DND-41 (cell line): ENCODE results near the gene IGLON5.
A peak's percentile ranks its signal among the peaks of the same experiment; 100 is the strongest.

Experiments
- ATAC-seq: fragments of 200-7000 bp; cut with Tn5 transposase; 3 replicates; pipeline ENCODE4 v1.9.1; 2021; ENCODE audit warnings: low read depth; ENCODE audit not compliant: insufficient read depth
- DNase-seq: peaks from one replicate; pipeline ENCODE4 v3.0.0-alpha.2; 2020
- H2AFZ ChIP-seq: 2 replicates; pipeline ENCODE4 v1.6.0; 2012; ENCODE audit warnings: low read depth, low read length
- H3K27ac ChIP-seq: 2 replicates; pipeline ENCODE4 v1.5.1; 2012; ENCODE audit warnings: low read length, inconsistent platforms
- H3K27me3 ChIP-seq: fragments of 200-600 bp; sonication (generic); 2 replicates; pipeline ENCODE4 v1.6.0; 2012; ENCODE audit warnings: low read length, mild to moderate bottlenecking, inconsistent platforms; ENCODE audit not compliant: insufficient read depth, poor library complexity
- H3K36me3 ChIP-seq: 2 replicates; pipeline ENCODE4 v1.5.1; 2012; ENCODE audit warnings: low read length, inconsistent platforms; ENCODE audit not compliant: insufficient read depth
- H3K4me1 ChIP-seq: 2 replicates; pipeline ENCODE4 v1.5.1; 2012; ENCODE audit warnings: mild to moderate bottlenecking, low read length; ENCODE audit not compliant: insufficient read depth
- H3K4me2 ChIP-seq: 2 replicates; pipeline ENCODE4 v1.6.0; 2012; ENCODE audit warnings: mild to moderate bottlenecking, moderate library complexity, low read length, inconsistent platforms; ENCODE audit not compliant: insufficient read depth
- H3K4me3 ChIP-seq, 2 experiments: fragments of 200-600 bp in 1 of 2; shearing (Covaris generic) in 1 of 2; 2 replicates each; pipeline ENCODE4 v1.5.1; 2012 to 2016; ENCODE audit warnings: inconsistent platforms in 2 of 2, low read length in 2 of 2, mild to moderate bottlenecking in 2 of 2, low read depth in 1 of 2, moderate library complexity in 1 of 2
- H3K79me2 ChIP-seq: 2 replicates; pipeline ENCODE4 v1.6.0; 2012; ENCODE audit warnings: low read length, inconsistent platforms; ENCODE audit not compliant: insufficient read depth
- H3K9ac ChIP-seq: 2 replicates; pipeline ENCODE4 v1.6.0; 2012; ENCODE audit warnings: low read depth, mild to moderate bottlenecking, inconsistent platforms, low read length, moderate library complexity
- H3K9me3 ChIP-seq: 2 replicates; pipeline ENCODE4 v1.5.1; 2012; ENCODE audit warnings: low read length, moderate library complexity, mild to moderate bottlenecking, inconsistent platforms; ENCODE audit not compliant: insufficient read depth, severe bottlenecking
- H4K20me1 ChIP-seq: 2 replicates; pipeline ENCODE4 v1.6.0; 2012; ENCODE audit warnings: low read length; ENCODE audit not compliant: insufficient read depth
- EZH2 ChIP-seq: IDR thresholded peaks from 3 replicates; pipeline ENCODE4 v1.6.1; 2012; ENCODE audit warnings: borderline replicate concordance, low read depth, mild to moderate bottlenecking, moderate library complexity, low read length, inconsistent platforms; ENCODE audit not compliant: severe bottlenecking
- TF ChIP-seq, protein P1 (sequence below): IDR thresholded peaks from 2 replicates; pipeline ENCODE4 v1.5.1; 2012; ENCODE audit warnings: borderline replicate concordance, low read length, moderate library complexity, mild to moderate bottlenecking; ENCODE audit not compliant: poor library complexity, severe bottlenecking; ENCODE audit errors: extremely low read depth

The IGLON5 gene

GRCh38 chr19:51333836-51334460 lies 22.5 kb downstream of the IGLON5 start:
- H3K79me2 ChIP-seq, result no peaks in the 10 kb centered on the region
- H4K20me1 ChIP-seq, result no peaks in the 10 kb centered on the region
- no peak overlapping the region for H3K4me2 ChIP-seq
- no peak overlapping the region for H2AFZ ChIP-seq
- DNase-seq, result peak; percentile 32
- no peaks in the 10 kb centered on the region for H3K9me3 ChIP-seq
- ATAC-seq, result no peak
- peaks cover 7% of the 10 kb centered on the region for H3K4me1 ChIP-seq
- H3K27ac ChIP-seq, result no peak overlapping the region
- TF ChIP-seq, protein P1, sequence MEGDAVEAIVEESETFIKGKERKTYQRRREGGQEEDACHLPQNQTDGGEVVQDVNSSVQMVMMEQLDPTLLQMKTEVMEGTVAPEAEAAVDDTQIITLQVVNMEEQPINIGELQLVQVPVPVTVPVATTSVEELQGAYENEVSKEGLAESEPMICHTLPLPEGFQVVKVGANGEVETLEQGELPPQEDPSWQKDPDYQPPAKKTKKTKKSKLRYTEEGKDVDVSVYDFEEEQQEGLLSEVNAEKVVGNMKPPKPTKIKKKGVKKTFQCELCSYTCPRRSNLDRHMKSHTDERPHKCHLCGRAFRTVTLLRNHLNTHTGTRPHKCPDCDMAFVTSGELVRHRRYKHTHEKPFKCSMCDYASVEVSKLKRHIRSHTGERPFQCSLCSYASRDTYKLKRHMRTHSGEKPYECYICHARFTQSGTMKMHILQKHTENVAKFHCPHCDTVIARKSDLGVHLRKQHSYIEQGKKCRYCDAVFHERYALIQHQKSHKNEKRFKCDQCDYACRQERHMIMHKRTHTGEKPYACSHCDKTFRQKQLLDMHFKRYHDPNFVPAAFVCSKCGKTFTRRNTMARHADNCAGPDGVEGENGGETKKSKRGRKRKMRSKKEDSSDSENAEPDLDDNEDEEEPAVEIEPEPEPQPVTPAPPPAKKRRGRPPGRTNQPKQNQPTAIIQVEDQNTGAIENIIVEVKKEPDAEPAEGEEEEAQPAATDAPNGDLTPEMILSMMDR, result no peak
- no peak for TF ChIP-seq EZH2
- H3K4me3 ChIP-seq, result no peak overlapping the region
- no peaks in the 10 kb centered on the region for H3K27me3 ChIP-seq
- H3K9ac ChIP-seq, result no peak overlapping the region
- H3K36me3 ChIP-seq, result no peaks in the 10 kb centered on the region

DNA sequence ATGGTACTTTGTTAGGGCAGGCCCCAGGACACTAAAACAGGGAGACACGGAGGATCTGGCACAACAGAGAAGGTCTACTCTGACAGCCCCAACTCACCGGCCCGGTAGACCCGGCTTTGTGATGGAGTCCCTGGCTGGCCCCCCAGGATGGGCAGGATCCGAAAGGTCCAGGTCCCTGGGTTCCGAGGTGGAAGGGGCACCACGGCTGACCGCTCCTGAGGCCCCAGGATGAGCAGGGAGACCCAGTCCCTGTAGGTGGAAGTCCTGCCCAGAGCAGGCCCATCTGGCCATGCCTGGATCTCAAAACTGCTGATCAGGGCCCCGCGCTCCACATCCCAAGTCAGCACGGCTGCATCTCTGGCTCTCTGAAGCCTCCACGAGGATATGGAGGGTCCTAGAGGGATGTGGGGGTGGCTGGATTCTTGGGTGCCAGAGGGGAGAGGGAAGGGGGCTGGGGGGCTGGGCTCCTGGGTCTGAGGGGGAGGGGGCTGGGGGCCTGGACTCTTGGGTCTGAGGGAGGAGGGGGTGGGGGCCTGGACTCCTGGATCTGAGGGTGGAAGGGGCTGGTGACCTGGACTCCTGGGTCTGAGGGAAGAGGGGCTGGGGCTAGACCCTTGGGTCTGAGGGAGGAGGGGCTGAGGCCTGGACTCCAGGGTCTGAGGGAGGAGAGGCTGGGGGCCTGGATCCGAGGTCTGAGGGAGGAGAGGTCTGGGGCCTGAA lies 25.9 kb downstream of the IGLON5 start:
- DNase-seq (no peak), ATAC-seq (no peak)
- H3K4me2 ChIP-seq, result no peak overlapping the region
- H3K9ac ChIP-seq, result no peak overlapping the region
- no peaks in the 10 kb centered on the region for H3K27me3 ChIP-seq
- H3K79me2 ChIP-seq, result no peaks in the 10 kb centered on the region
- H3K36me3 ChIP-seq, result no peaks in the 10 kb centered on the region
- no peak for TF ChIP-seq EZH2
- TF ChIP-seq, protein P1, result no peak
- H3K9me3 ChIP-seq, result no peaks in the 10 kb centered on the region
- peaks cover 13% of the 10 kb centered on the region for H3K4me1 ChIP-seq
- no peak overlapping the region for H3K4me3 ChIP-seq
- no peaks in the 10 kb centered on the region for H4K20me1 ChIP-seq
- no peak overlapping the region for H3K27ac ChIP-seq
- no peak overlapping the region for H2AFZ ChIP-seq

DNA sequence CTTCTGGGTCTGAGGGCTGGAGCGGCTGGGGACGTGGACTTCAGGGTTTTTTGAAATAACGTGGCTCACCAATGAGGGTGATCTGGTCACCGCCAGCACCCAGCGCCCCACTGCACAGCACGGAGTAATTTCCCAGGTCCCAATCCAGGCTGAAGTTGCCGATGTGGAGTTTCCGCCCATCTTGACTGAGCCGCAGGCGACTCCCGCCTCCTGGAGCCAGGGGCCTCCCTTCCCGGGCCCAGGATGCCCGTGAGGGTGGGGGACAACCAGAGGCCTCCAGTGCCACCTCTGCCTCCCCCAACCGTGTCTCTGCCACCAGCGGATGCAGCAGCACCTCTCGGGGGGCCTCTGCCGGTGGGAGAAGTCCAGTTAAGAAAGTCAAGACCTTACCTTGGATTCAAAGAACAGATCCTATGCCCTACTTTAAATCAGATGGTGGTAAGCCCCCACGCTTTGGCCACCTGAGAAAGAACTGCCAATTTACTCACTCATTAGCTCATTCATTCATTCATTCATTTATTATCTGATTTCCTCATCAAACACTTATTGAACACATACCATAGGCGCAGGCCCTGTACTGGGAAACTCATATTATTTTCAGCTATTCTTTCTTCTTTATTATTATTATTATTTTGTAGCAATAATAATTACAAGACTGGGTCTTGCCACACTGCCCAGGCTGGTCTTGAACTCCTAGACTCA lies 26.6 kb downstream of the IGLON5 start:
- DNase-seq, result no peak
- Histone ChIP-seq H3K4me2 (peak overlapping the region; percentile 74), H4K20me1 (no peaks in the 10 kb centered on the region), H3K27ac (no peak overlapping the region), H3K9me3 (no peaks in the 10 kb centered on the region), H3K36me3 (no peaks in the 10 kb centered on the region), H2AFZ (peak overlapping the region; percentile 74), H3K9ac (peak overlapping the region; percentile 46; the same call in 1 of the 2 replicates), H3K79me2 (no peaks in the 10 kb centered on the region), H3K4me1 (peaks cover 13% of the 10 kb centered on the region), H3K4me3 (0 out of 4 replicates have a peak overlapping the region, but pooled peaks of 1 of the 2 experiments have one; percentile 62), H3K27me3 (no peaks in the 10 kb centered on the region)
- TF ChIP-seq, protein P1, result no peak
- TF ChIP-seq EZH2, result no peak
- no peak for ATAC-seq
